ENCODE measurements around the gene CUL7. TPM values are rescaled to one million over a fixed set of nuclear protein-coding genes. Genes with fewer than 3 reads are reported as not detected.

Gene CUL7
- total and polyA plus RNA-seq, 2 of the 8 experiments (the other 6 are each of a cell fraction or from before 2014, with no cell fraction given), result 10.8 to 15.0 TPM

DNA sequence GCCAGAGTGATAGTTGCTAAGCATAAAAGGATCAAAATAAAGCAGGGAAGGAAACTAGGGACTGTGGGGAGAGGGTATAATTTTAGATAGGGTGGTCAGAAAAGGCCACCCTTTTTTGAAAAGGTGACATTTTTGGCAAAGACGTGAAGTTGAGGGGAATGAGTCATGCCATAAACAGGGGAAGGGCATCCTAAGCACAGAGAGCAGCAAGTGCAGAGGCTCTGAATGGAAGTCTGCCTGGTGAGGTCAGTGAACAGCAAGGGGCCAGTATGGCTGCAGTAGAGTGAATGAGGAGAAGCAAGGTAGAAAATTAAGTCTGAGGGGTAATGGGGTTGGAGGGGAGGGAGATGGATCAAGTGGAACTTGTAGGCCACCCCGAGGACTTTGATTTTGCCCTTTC is 8.2 kb upstream of the CUL7 start (continued):
- TF ChIP-seq PHF8 (conservative IDR thresholded peaks at IDR 0.05; ENCODE audit: low read depth, low read length) (no peak), CBX5 (IDR thresholded peaks at IDR 0.05; ENCODE audit: low read depth, low read length) (no peak)
